Measurements from ENCODE around the gene UBR1.

UBR1 gene

DNA sequence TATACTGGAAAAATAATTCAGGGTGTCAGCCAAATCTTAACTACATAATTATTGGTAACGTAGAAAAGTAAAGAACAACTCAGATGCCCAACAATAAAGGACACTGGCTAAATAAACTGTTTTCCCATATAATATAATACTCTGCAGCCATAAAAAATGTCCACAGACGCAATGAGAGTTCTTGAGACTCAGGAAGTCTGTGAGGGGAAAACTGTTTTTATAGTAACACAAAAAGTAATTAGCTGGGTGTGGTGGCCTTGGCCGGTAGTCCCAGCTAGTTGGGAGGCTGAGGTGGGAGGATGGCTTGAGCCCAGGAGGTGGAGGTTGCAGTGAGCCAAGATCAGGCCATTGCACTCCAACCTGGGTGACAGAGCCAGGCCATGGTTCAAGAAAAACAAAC, 5.5 kb upstream of the UBR1 start:
- intact Hi-C loops (cut with DNase I), result no loop called here
- no peak for DNase-seq

DNA sequence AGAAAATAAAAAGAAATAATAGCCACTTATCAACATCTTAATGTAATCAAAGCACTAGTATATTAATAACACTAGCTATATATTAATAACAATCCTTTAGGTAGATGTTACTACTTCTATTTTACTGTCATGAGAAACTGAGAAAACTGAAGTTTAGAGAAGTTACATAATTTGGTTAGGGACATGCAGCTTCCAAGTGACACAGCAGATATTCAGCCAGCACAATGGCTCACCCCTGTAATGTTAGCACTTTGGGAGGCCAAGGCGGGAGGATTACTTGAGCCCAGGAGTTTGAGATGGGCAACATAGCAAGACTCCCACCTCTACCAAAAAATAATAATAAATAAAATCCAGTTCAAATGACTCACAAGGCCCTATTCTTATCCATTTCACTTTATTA, 1.9 kb upstream of the UBR1 start:
- intact Hi-C loops (cut with DNase I), result loop anchor here (10.0 kb wide), 1 partner anchor 77 kb away; the partner anchor contains the start of gene CCNDBP1

DNA sequence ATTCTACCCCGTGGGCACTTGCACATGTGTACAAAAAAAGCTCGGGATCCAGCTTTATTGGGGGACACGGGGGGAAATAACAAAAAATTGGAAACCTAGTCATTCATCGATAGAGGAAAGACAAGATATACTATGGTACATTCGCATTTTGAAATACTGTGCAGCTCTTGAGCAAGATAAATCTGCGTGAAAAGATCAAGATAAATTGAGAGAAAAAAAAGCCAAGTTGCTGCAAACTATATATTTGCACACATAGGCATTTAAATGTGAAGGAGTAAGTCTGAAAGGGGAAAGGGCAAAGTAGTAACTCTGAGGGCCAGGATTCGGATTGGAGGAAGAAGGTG, 620 bp upstream of the UBR1 start:
- no peak for DNase-seq
- intact Hi-C loops (cut with DNase I), result loop anchor here (10.0 kb wide), 1 partner anchor 78 kb away; the partner anchor contains the start of gene CCNDBP1

More for the DNA sequence above, 1.9 kb upstream of the UBR1 start:
- DNase-seq, result no peak

DNA sequence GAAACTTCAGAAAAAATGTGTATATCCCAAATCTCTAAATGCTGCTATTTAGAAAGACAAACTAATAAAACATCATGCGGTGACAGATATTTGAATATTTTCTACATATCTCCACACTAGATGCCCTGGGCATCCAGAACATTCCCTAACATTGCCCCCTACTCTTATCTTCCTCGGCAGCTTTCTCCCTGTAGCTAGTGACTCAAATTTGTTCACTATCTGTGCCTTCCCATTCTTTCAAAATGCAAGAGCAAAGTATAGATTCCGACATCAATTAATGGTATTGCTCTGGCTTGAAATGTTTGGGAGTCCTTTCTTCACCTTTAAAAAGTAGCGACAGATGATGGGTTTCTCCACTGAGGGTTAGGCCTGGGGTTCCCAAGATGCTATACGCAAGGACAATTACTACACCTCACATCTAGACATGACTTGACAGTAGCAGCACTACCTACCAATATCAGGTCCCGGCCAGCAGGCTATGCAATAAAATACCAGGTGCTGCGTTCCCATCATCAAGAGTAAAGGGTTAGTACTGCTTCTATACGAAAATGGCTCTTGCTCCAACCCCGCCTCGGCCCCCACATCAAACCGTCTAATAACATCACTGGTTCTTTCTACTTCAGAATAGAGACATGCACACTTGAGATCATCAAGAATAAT, 631 bp downstream of the UBR1 start:
- peak in 1 of 10 donors; percentile 13 for DNase-seq
- intact Hi-C loops (cut with DNase I), result loop anchor here (10.0 kb wide), 1 partner anchor 80 kb away; the partner anchor contains the start of gene CCNDBP1

DNA sequence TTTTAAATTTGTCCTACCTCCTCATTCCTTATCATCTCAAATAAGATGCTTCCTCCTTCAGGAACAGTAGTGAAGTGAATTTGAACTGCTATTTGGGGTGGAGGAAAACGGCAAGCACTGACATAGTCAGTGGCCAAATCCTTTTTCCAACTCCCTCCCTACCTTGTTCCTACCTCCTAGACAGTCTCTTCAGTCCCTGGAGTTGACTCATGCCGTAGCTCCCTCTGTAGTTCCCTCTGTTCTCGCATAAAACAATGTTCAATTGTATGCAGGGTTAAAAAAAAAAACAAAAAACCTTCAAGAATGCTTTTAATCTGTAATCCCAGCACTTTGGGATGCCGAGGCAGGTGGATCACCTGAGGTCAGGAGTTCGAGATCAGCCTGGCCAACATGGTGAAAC, 1.4 kb downstream of the UBR1 start:
- intact Hi-C loops (cut with DNase I), result loop anchor here (10.0 kb wide), 1 partner anchor 80 kb away; the partner anchor contains the start of gene CCNDBP1

DNA sequence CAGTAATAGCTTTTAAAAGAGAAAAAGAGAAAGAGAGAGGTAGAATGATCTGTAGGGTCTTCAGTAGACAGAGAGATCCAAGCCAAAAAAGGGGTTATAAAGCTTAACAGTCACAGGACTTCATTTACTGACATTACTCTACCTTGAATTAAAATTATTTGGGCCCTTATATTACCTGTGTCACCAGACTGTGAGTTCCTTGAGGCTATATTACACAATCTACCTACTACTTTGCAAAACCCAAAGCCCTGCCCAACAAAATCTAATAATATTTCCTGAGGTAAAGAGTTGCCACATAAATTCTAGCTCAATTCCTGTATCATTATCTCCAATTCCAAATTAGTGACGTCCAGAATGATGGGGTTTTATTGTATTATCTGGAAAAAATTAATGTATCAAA, 1.9 kb downstream of the UBR1 start:
- intact Hi-C loops (cut with DNase I), result loop anchor here (10.0 kb wide), 1 partner anchor 81 kb away; the partner anchor contains the start of gene CCNDBP1
- no peak for DNase-seq

More for the DNA sequence above, 1.4 kb downstream of the UBR1 start:
- no peak for DNase-seq

DNA sequence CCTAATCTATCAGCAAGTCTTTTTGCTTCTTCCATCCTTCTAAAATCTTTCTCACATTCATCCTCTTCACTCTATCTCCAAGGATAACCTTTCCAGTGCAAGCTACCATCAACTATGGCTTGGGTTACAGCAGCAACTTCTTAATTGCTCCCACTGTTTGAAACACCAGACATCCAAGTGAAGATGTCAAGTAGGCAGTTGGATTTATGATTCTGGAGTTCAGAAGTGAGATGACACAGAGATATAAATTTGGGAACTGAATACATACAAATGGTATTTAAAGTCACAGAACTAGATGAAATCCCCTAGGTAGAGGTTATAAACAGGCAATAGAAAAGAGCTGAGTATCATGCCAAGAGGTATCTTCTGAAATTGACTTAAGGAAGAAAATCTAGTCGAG, 3.7 kb downstream of the UBR1 start:
- DNase-seq, result no peak
- intact Hi-C loops (cut with DNase I), result loop anchor here (10.0 kb wide), 1 partner anchor 83 kb away; the partner anchor contains the start of gene CCNDBP1

DNA sequence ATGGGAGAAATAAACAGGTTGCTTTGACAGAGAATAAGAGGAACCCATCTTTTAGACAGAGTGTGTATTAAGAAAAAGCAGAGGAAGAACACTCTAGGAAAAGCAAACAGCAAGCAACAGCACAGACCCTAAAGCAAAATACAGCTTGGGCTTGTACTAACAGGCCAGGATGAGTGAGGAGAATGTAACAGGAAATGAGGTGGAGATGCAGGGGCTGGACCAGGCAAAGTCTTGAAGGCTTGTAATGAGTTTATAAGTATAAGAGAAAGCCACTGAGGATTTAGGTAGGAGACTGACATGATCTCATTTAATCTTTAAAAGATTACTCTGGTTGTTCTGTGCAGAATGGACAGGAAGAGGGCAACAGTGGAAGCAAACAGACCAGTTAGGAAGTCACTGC, 4.9 kb downstream of the UBR1 start:
- DNase-seq, result no peak
- intact Hi-C loops (cut with DNase I), result loop anchor here (10.0 kb wide), 1 partner anchor 84 kb away; the partner anchor contains the start of gene CCNDBP1

DNA sequence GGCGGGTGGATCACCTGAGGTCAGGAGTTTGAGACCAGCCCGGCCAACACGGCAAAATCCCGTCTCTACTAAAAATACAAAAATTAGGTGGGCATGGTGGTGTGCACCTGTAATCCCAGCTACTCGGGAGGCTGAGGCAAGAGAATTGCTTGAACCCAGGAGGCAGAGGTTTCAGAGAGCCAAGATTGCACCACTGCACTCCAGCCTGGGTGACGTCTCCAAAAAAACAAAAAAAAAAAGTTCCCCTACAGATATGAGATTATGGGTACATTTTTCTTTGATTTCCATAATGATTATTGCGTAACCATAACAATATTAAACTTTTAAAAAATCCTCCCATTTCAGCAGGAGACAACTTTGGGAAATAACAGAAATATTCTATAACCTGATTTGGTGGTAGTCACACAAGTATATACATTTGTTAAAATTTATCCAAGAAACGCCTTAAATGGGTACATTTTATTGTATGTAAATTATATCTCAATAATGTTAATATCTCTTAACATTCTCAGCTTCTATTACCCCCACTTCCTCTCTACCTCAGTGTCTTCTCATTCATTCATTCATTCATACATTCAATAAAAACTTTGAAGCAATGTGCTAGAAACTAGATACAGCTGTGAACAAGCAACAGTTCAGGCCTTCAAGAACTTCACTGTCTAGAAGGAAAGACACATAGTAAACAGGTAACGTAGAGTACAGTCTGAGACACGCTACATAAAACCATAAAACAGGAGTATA, 6.6 kb downstream of the UBR1 start:
- no peak for DNase-seq
- intact Hi-C loops (cut with DNase I), result no loop called here

DNA sequence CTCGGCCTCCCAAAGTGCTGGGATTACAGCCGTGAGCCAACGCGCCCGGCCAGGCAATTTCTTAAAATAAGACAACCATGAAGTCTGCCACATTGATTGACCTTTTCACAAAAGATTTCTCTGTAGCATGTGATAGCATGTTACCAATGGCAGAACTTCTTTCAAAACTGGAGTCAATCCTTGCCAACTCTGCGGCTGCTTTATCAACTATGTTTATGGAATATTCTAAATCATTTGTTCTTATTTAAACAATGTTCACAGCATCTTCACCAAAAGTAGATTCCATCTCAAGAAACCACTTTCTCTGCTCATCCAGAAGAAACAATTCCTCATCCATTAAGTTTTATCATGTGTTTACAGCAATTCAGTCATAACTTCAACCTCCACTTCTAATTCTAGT, 9.4 kb downstream of the UBR1 start:
- intact Hi-C loops (cut with DNase I), result no loop called here
- no peak for DNase-seq

DNA sequence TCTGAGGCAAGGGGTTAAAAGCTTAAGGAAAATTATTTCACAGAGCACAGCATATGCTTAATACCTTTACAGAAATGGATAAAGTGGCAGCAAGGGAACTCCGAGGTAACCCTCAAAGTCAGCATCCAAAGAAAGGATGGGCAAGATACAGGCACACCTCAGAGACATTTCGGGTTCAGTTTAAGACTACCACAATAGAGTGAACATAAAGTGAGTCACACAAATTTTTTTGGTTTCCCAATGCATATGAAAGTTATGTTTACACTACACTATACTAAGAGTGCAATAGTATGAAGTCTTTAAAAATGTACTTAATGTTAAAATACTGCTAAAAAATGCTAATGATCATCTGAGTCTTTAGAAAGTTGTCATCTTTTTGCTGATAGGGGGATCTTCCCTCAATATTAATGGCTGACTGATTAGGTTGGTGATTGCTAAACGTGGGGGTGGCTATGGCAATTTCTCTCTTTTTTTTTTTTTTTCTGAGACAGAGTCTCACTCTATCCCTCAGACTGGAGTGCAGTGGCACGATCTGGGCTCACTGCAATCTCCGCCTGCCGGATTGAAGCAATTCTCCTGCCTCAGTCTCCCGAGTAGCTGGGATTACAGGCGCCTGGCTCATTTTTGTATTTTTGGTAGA, 10.0 kb downstream of the UBR1 start:
- DNase-seq, result no peak
- intact Hi-C loops (cut with DNase I), result no loop called here

DNA sequence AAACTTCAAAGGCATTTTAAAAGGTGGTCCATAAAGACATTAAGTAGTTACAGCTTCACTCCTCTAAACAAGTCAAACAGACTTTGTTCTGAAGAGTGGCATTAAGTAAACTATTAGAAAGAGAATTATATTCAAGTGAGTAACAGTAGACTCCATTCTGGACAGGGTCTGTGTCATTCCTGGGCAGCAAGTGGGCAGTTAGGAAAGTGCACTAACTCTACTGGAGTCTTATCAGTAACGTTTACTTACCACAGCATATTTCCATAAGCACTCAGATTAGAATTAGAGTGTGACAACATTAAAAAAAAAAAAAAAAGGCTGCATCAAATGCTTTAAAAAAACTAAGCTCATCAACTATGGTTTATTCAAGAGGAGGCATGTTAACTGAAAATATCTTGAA, 10.6 kb downstream of the UBR1 start:
- no peak for DNase-seq
- intact Hi-C loops (cut with DNase I), result no loop called here

DNA sequence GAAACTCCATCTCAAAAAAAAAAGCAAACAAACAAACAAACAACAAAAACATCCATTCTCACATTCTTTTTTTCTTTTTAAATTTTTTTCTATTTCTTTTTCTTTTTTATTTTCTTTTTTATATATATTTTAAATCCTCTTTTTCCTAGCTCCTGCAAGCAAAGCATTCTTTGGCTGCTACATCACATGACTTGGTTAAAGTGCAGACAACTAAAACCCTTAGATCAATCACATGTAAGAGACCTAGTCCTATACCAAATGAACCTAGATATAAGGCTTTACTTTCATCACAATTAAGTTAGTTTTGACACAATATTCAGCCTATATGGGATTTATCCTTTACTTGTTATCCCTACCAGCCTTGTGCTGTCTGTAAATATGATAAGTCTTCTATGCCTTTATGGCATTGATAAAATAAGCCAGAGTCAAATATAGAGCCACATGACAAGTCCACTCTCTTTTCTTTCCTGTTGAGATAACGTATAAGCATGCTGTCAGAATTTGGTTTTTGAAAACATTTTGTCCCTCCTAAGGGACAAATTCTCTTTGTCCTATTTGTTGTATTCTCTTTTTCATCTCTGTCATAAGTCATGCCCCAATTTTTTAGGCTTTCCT, 11.3 kb downstream of the UBR1 start:
- DNase-seq, result no peak
- intact Hi-C loops (cut with DNase I), result no loop called here

DNA sequence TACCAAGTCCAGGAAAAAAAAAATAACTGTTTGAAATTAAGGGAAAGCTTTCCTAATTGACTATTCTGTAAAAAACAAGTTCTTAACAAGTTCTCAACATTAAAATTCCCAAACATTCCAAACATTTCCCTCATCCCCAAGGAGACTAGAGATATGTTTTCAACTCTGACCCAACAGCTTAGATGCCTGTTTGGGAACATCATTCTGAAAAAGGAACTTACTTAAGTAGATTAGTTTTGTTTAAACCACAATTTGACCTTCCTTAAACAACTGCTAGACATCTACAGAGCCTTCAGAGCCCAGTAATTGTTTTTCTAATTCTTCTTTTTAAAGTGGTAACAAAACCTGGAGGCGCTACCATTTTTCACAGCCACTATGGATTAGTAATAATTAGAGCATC, 12.8 kb downstream of the UBR1 start:
- intact Hi-C loops (cut with DNase I), result no loop called here
- DNase-seq, result no peak

DNA sequence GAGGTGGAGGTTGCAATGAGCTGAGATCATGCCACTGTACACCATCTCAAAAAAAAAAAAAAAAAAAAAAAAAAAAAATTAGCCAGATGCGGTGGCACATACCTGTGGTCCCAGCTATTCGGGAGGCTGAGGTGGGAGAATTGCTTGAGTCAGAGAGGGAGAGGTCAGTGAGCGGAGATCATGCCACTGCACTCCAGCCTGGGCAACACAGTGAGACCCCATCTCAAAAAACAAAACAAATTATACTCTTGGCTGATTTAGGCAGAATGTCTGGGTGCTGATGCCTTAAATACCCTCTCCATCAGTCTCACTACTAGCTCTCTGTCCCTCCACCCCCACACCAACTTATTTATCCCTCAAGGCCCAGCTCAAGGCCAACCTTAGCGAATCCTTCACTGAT, 14.0 kb downstream of the UBR1 start:
- no peak for DNase-seq
- intact Hi-C loops (cut with DNase I), result no loop called here

DNA sequence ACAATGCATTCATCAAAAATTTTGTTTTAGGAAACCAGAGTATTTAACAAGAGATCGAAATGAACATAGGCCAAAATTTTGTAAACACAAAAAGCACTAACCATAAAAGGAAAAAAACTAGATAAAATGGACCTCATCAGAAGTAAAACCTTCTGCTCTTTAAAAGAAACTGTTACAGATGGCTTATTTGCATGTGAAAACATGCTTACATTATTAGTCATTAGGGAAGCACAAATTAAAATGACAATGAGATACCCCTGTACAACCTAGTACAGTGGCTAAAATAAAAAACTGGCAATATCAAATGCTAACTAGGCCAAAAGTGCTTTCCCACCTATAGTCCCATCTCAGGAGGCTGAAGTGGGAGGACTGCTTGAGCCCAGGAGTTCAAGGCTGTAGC, 19.3 kb downstream of the UBR1 start:
- intact Hi-C loops (cut with DNase I), result no loop called here

DNA sequence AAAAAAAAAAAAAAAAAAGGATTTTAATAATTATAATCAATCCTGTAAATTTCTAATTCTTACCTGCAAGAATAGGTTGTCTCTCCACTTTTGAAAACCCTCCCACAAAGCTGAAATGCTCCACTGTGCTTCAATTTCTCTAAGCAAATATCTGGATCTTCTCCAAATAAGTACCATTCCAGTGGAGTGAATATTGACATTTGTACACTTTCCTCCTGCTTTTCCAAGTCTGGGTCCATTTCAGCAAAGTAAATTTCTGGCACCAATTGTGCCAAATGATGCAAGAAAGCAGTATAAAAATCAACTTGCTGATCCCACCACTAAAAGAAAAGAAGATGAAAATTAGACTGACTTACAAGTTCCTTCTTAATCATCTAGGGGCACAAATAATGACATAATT, 19.9 kb downstream of the UBR1 start:
- intact Hi-C loops (cut with DNase I), result no loop called here
- DNase-seq, result no peak

More for the DNA sequence above, 19.3 kb downstream of the UBR1 start:
- DNase-seq, result no peak

DNA sequence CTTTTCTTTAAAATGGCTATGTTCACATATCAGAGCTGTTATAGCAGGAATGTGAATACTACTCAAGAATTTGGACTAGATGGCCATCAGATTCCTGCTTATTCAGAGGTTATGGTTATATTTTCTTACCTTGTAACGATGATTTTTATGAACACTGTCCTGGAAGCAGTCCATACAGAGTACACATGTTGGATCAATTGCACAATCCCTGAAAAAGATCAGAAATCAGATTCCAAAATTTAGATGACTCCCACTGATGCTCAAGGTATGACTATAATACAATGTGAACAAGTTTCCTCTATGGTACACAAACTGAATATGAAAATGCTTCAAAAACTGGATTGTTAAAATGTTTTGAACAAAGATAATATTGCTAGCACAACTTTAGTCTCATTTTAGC, 23.3 kb downstream of the UBR1 start:
- no peak for DNase-seq
- intact Hi-C loops (cut with DNase I), result no loop called here

DNA sequence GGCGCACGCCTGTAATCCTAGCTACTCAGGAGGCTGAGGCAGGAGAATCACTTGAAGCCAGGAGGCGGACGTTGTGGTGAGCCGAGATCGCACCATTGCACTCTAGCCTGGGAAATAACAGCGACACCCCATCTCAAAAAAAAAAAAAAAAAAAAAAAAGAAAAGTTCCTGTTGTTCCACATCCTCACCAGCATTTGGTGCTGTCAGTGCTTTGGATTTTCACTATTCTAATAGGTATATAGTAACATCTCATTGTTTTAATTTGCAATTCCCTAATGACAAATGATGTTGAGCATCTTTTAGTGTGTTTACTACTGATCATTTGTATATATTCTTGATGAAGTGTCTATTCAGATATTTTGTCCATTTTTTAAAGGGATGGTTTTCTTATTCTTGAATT, 24.6 kb downstream of the UBR1 start:
- intact Hi-C loops (cut with DNase I), result no loop called here
- DNase-seq, result no peak

DNA sequence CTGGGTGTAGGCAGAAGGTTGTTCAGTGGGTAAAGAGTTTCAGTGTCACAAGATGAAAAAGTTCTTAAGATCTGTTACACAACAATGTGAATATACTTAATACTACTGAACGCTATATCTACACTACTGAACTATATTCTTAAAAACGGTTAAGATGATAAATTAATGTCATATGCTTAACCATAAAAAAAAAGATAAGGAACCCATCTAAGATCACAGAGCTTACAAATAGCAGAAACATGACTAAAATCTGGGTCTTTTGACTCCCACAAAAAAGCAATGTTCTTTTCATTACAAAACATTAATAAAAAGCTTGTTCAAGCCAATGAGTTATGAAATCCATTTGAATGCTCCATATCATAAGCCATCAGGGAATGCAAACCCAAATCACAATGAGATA, 34.4 kb downstream of the UBR1 start:
- intact Hi-C loops (cut with DNase I), result no loop called here
- DNase-seq, result no peak

DNA sequence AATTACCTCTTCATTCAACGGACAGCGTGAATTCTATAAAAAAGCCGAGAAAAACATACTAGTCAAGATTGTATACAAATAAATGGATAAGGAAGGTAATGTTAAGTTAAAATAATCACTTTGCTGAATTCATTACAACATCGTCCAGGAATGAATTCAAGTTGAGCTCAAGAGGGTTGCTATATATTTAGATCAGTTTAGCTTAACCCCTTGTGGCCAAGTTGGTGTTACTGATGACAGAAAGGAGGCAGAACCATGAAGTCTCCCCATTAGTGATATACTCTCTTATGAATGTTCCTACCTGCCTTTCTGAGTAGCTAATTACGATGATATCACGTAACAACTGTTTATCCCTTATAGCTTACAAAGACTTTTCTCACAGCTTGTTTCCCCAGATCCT, 34.9 kb downstream of the UBR1 start:
- intact Hi-C loops (cut with DNase I), result no loop called here
- DNase-seq, result no peak
